GM23338 (cell line): ENCODE data around the gene TIMMDC1.

ENCODE experiments used
- CREB1 ChIP-seq: fragments of 250-450 bp; sonication (Bioruptor Pico); IDR thresholded peaks from 2 replicates; pipeline ENCODE4 v1.5.0; 2020; ENCODE audit warnings: low read depth, mild to moderate bottlenecking, moderate library complexity
- EZH2 ChIP-seq: fragments of 200-600 bp; sonication (generic); IDR thresholded peaks from one replicate; pipeline ENCODE4 v1.8.0; 2017; ENCODE audit warnings: antibody characterized with exemption, mild to moderate bottlenecking, low read depth; ENCODE audit not compliant: unreplicated experiment
- EZH2phosphoT487 ChIP-seq: fragments of 200-600 bp; sonication (generic); IDR thresholded peaks from one replicate; pipeline ENCODE4 v1.8.1; 2018; ENCODE audit warnings: antibody characterized with exemption; ENCODE audit not compliant: unreplicated experiment
- JUNB ChIP-seq: IDR thresholded peaks from one replicate; pipeline ENCODE4 v1.6.1; 2016; ENCODE audit warnings: antibody characterized with exemption; ENCODE audit not compliant: unreplicated experiment
- POLR2AphosphoS5 ChIP-seq: IDR thresholded peaks from 2 replicates; pipeline ENCODE4 v1.6.1; 2016; ENCODE audit warnings: antibody characterized with exemption, low read depth
- STAT1 ChIP-seq: IDR thresholded peaks from one replicate; pipeline ENCODE4 v1.6.1; 2016; ENCODE audit warnings: antibody characterized with exemption; ENCODE audit not compliant: unreplicated experiment
- TF ChIP-seq, protein P1 (sequence below): IDR thresholded peaks from one replicate; pipeline ENCODE4 v1.6.1; 2018; ENCODE audit warnings: antibody characterized with exemption; ENCODE audit not compliant: unreplicated experiment
- TF ChIP-seq, protein P2 (sequence below), 2 experiments: fragments of 200-600 bp in 1 of 2; sonication (generic) in 1 of 2; conservative IDR thresholded peaks; 2 replicates each; pipeline versions ENCODE4 v1.5.1 to v1.6.1; 2016 to 2017; ENCODE audit warnings: antibody characterized with exemption in 2 of 2, low read depth in 2 of 2, mild to moderate bottlenecking in 2 of 2, moderate library complexity in 1 of 2

DNA sequence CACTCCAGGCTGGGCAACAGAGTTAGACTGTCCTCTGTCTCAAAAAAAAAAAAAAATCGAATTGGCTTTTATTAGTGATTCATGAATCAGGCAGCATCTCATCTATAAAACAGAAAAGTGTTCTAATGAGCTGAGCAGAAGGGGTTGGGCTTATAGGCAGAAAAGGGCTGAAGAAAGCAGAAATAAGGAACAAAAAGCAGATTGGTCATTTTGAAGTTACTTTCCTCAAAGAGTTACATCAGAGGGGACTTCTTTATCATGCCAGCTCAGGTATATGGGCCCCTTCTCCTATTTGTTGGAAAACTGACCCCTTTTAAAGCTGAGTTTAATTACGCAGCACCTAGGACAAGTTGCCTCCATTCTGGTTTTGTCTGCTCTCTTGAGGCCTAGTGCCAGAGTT lies 30.3 kb upstream of the TIMMDC1 start:
- TF ChIP-seq EZH2 (no peak), POLR2AphosphoS5 (no peak), EZH2phosphoT487 (no peak), STAT1 (no peak), JUNB (no peak), CREB1 (CRISPR knock-in tag) (no peak)
- TF ChIP-seq, protein P1, sequence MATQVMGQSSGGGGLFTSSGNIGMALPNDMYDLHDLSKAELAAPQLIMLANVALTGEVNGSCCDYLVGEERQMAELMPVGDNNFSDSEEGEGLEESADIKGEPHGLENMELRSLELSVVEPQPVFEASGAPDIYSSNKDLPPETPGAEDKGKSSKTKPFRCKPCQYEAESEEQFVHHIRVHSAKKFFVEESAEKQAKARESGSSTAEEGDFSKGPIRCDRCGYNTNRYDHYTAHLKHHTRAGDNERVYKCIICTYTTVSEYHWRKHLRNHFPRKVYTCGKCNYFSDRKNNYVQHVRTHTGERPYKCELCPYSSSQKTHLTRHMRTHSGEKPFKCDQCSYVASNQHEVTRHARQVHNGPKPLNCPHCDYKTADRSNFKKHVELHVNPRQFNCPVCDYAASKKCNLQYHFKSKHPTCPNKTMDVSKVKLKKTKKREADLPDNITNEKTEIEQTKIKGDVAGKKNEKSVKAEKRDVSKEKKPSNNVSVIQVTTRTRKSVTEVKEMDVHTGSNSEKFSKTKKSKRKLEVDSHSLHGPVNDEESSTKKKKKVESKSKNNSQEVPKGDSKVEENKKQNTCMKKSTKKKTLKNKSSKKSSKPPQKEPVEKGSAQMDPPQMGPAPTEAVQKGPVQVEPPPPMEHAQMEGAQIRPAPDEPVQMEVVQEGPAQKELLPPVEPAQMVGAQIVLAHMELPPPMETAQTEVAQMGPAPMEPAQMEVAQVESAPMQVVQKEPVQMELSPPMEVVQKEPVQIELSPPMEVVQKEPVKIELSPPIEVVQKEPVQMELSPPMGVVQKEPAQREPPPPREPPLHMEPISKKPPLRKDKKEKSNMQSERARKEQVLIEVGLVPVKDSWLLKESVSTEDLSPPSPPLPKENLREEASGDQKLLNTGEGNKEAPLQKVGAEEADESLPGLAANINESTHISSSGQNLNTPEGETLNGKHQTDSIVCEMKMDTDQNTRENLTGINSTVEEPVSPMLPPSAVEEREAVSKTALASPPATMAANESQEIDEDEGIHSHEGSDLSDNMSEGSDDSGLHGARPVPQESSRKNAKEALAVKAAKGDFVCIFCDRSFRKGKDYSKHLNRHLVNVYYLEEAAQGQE: no peak
- TF ChIP-seq, protein P2, sequence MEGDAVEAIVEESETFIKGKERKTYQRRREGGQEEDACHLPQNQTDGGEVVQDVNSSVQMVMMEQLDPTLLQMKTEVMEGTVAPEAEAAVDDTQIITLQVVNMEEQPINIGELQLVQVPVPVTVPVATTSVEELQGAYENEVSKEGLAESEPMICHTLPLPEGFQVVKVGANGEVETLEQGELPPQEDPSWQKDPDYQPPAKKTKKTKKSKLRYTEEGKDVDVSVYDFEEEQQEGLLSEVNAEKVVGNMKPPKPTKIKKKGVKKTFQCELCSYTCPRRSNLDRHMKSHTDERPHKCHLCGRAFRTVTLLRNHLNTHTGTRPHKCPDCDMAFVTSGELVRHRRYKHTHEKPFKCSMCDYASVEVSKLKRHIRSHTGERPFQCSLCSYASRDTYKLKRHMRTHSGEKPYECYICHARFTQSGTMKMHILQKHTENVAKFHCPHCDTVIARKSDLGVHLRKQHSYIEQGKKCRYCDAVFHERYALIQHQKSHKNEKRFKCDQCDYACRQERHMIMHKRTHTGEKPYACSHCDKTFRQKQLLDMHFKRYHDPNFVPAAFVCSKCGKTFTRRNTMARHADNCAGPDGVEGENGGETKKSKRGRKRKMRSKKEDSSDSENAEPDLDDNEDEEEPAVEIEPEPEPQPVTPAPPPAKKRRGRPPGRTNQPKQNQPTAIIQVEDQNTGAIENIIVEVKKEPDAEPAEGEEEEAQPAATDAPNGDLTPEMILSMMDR (conservative IDR thresholded peaks at IDR 0.05; ENCODE audit: low read depth in 2 of 2): no peak
